ENCODE measurements around the gene TXNL4A.

DNA sequence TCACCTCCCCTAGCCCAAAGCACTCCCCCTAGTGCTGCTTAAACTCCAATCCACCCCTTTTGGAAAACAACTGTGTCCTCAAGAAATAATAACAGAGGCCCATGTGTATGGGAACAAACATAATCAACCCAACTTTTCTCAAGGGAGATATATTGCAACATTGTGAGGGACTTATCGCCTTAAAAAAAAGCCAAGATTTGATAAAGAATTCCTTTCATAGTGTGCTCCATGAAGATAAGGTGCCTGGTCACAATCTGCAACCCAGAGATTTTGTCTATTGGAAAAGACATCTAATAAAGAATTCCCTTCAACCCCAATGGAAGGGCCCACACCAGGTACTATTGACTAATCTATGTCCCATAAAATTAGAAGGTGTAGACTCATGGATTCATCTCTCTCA, 41.3 kb upstream of the TXNL4A start:
- TF ChIP-seq, protein P1, sequence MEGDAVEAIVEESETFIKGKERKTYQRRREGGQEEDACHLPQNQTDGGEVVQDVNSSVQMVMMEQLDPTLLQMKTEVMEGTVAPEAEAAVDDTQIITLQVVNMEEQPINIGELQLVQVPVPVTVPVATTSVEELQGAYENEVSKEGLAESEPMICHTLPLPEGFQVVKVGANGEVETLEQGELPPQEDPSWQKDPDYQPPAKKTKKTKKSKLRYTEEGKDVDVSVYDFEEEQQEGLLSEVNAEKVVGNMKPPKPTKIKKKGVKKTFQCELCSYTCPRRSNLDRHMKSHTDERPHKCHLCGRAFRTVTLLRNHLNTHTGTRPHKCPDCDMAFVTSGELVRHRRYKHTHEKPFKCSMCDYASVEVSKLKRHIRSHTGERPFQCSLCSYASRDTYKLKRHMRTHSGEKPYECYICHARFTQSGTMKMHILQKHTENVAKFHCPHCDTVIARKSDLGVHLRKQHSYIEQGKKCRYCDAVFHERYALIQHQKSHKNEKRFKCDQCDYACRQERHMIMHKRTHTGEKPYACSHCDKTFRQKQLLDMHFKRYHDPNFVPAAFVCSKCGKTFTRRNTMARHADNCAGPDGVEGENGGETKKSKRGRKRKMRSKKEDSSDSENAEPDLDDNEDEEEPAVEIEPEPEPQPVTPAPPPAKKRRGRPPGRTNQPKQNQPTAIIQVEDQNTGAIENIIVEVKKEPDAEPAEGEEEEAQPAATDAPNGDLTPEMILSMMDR (tag by site-specific recombination; IDR thresholded peaks at IDR 0.05): no peak
- TF ChIP-seq, protein P2, sequence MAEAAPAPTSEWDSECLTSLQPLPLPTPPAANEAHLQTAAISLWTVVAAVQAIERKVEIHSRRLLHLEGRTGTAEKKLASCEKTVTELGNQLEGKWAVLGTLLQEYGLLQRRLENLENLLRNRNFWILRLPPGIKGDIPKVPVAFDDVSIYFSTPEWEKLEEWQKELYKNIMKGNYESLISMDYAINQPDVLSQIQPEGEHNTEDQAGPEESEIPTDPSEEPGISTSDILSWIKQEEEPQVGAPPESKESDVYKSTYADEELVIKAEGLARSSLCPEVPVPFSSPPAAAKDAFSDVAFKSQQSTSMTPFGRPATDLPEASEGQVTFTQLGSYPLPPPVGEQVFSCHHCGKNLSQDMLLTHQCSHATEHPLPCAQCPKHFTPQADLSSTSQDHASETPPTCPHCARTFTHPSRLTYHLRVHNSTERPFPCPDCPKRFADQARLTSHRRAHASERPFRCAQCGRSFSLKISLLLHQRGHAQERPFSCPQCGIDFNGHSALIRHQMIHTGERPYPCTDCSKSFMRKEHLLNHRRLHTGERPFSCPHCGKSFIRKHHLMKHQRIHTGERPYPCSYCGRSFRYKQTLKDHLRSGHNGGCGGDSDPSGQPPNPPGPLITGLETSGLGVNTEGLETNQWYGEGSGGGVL (tag by site-specific recombination; IDR thresholded peaks at IDR 0.05): no peak

All from HEK293 (cell line).